GM23338 (cell line): Measurements from ENCODE around the gene PRC1. TPM values are rescaled to one million over a fixed set of nuclear protein-coding genes. Genes with fewer than 3 reads are reported as not detected.

Experiments
- ATAC-seq: fragments of 200-7000 bp; cut with Tn5 transposase; 3 replicates; pipeline ENCODE4 v1.9.1; 2020
- DNase-seq: peaks from one replicate; pipeline ENCODE4 v3.0.0-alpha.2; 2015; ENCODE audit warnings: low spot score
- H2AFZ ChIP-seq: fragments of 200-600 bp; sonication (generic); 2 replicates; pipeline ENCODE4 v1.8.0; 2016; ENCODE audit warnings: antibody characterized with exemption, mild to moderate bottlenecking, moderate library complexity
- H3F3A ChIP-seq: fragments of 200-600 bp; sonication (generic); replicated peaks from 2 replicates; pipeline ENCODE4 v1.8.0; 2017; ENCODE audit warnings: antibody characterized with exemption, mixed run types, low read depth
- H3K27ac ChIP-seq: fragments of 200-600 bp; sonication (generic); 2 replicates; pipeline ENCODE4 v1.6.1; 2016; ENCODE audit warnings: low read depth
- H3K27me3 ChIP-seq: fragments of 200-600 bp; sonication (generic); 2 replicates; pipeline ENCODE4 v1.8.0; 2016; ENCODE audit warnings: mild to moderate bottlenecking, mixed run types, moderate library complexity; ENCODE audit not compliant: insufficient read depth
- H3K36me3 ChIP-seq: fragments of 200-600 bp; sonication (generic); 2 replicates; pipeline ENCODE4 v1.8.0; 2016; ENCODE audit warnings: mild to moderate bottlenecking; ENCODE audit not compliant: insufficient read depth
- H3K4me1 ChIP-seq: fragments of 200-600 bp; sonication (generic); 2 replicates; pipeline ENCODE4 v1.8.0; 2016; ENCODE audit warnings: mild to moderate bottlenecking, moderate library complexity; ENCODE audit not compliant: insufficient read depth
- H3K4me2 ChIP-seq: fragments of 200-600 bp; sonication (generic); 2 replicates; pipeline ENCODE4 v1.7.1; 2017; ENCODE audit warnings: mixed run types
- H3K4me3 ChIP-seq: fragments of 200-600 bp; sonication (generic); 2 replicates; pipeline ENCODE4 v1.6.1; 2016; ENCODE audit warnings: mixed run types
- H3K79me2 ChIP-seq: fragments of 200-600 bp; sonication (generic); replicated peaks from 2 replicates; pipeline ENCODE4 v1.8.0; 2017; ENCODE audit warnings: mild to moderate bottlenecking; ENCODE audit not compliant: insufficient read depth
- H3K9me2 ChIP-seq: fragments of 200-600 bp; sonication (generic); 2 replicates; pipeline ENCODE4 v1.8.0; 2017; ENCODE audit not compliant: insufficient read depth
- H4K20me1 ChIP-seq: fragments of 200-600 bp; sonication (generic); replicated peaks from 2 replicates; pipeline ENCODE4 v1.8.0; 2017; ENCODE audit warnings: mild to moderate bottlenecking; ENCODE audit not compliant: insufficient read depth
- H3K27ac Mint-ChIP-seq: 2 replicates; pipeline ENCODE4 v1.8.0; 2020; ENCODE audit warnings: inconsistent platforms, mild to moderate bottlenecking, moderate library complexity, mixed read lengths
- H3K27me3 Mint-ChIP-seq: 3 replicates; pipeline ENCODE4 v1.8.0; 2022; ENCODE audit warnings: low read depth, mild to moderate bottlenecking, moderate library complexity, mixed read lengths, inconsistent platforms; ENCODE audit not compliant: insufficient read depth, poor library complexity
- H3K36me3 Mint-ChIP-seq: 3 replicates; pipeline ENCODE4 v1.8.0; 2021; ENCODE audit warnings: low read depth, mild to moderate bottlenecking, inconsistent platforms, moderate library complexity, mixed read lengths
- H3K4me1 Mint-ChIP-seq: 3 replicates; pipeline ENCODE4 v1.8.0; 2020; ENCODE audit warnings: mild to moderate bottlenecking, inconsistent platforms, mixed read lengths
- H3K4me3 Mint-ChIP-seq: 3 replicates; pipeline ENCODE4 v1.8.0; 2021; ENCODE audit warnings: moderate library complexity, mild to moderate bottlenecking, inconsistent platforms, mixed read lengths
- H3K9me3 Mint-ChIP-seq: 3 replicates; pipeline ENCODE4 v1.8.0; 2020; ENCODE audit warnings: moderate library complexity, mild to moderate bottlenecking, inconsistent platforms, mixed read lengths
- CREB1 ChIP-seq: fragments of 250-450 bp; sonication (Bioruptor Pico); IDR thresholded peaks from 2 replicates; pipeline ENCODE4 v1.5.0; 2020; ENCODE audit warnings: low read depth, mild to moderate bottlenecking, moderate library complexity
- CTCF ChIP-seq, 2 experiments: fragments of 200-600 bp in 1 of 2; sonication (generic) in 1 of 2; conservative IDR thresholded peaks; 2 replicates each; pipeline versions ENCODE4 v1.5.1 to v1.6.1; 2016 to 2017; ENCODE audit warnings: antibody characterized with exemption in 2 of 2, low read depth in 2 of 2, mild to moderate bottlenecking in 2 of 2, moderate library complexity in 1 of 2
- ETS1 ChIP-seq: IDR thresholded peaks from 2 replicates; pipeline ENCODE4 v1.6.1; 2016; ENCODE audit warnings: antibody characterized with exemption
- EZH2phosphoT487 ChIP-seq: fragments of 200-600 bp; sonication (generic); IDR thresholded peaks from one replicate; pipeline ENCODE4 v1.8.1; 2018; ENCODE audit warnings: antibody characterized with exemption; ENCODE audit not compliant: unreplicated experiment
- JUNB ChIP-seq: IDR thresholded peaks from one replicate; pipeline ENCODE4 v1.6.1; 2016; ENCODE audit warnings: antibody characterized with exemption; ENCODE audit not compliant: unreplicated experiment
- NANOG ChIP-seq: IDR thresholded peaks from 2 replicates; pipeline ENCODE4 v1.6.1; 2016; ENCODE audit warnings: antibody characterized with exemption, borderline replicate concordance
- POLR2AphosphoS5 ChIP-seq: IDR thresholded peaks from 2 replicates; pipeline ENCODE4 v1.6.1; 2016; ENCODE audit warnings: antibody characterized with exemption, low read depth
- ZNF331 ChIP-seq: fragments of 250-450 bp; sonication (Bioruptor Pico); IDR thresholded peaks from 2 replicates; pipeline ENCODE4 v1.5.0; 2020; ENCODE audit warnings: low read depth, mild to moderate bottlenecking, moderate library complexity
- ZNF462 ChIP-seq: fragments of 250-450 bp; sonication (Bioruptor Pico); IDR thresholded peaks from 2 replicates; pipeline ENCODE4 v1.5.0; 2020; ENCODE audit warnings: mild to moderate bottlenecking, moderate library complexity
- polyA plus RNA-seq: library from polyadenylated mRNA; unstranded; fragments of >200 nt; fragmentation: Nextera tagmentation; extraction: Ambion mirVana; gene quantifications from 2 replicates; pipeline ENCODE4 v1.2.1, GENCODE V29; 2016
- total RNA-seq: library from RNA; depleted of rRNA; stranded (reverse); fragments of >200 nt; shearing (Covaris generic); gene quantifications from 2 replicates; pipeline ENCODE4 v1.2.3, GENCODE V29; 2014

PRC1 gene
- total and polyA plus RNA-seq, 2 experiments from 2014 or later: 102 to 150 TPM

GRCh38 chr15:90950676-90951075 is 43.7 kb downstream of the PRC1 start:
- no peak for DNase-seq
- TF ChIP-seq POLR2AphosphoS5: no peak
- TF ChIP-seq EZH2phosphoT487: no peak
- no peak for TF ChIP-seq ZNF331 (CRISPR knock-in tag)
- TF ChIP-seq JUNB: no peak
- TF ChIP-seq CTCF (conservative IDR thresholded peaks at IDR 0.05; ENCODE audit: low read depth in 2 of 2): no peak
- no peak for TF ChIP-seq ETS1
- TF ChIP-seq ZNF462 (CRISPR knock-in tag): no peak
- no peak for TF ChIP-seq CREB1 (CRISPR knock-in tag)
- no peak for TF ChIP-seq NANOG
- H3K4me3 ChIP-seq: no peak overlapping the region
- Mint-ChIP-seq H3K36me3 (peaks cover 65% of the 10 kb centered on the region), H3K4me1 (no peaks in the 10 kb centered on the region; the same call in 2 of the 3 replicates), H3K9me3 (no peaks in the 10 kb centered on the region; the same call in 2 of the 3 replicates), H3K27ac (no peak overlapping the region), H3K4me3 (no peak overlapping the region), H3K27me3 (peaks cover 9% of the 10 kb centered on the region)
- H3K9me2 ChIP-seq: no peaks in the 10 kb centered on the region
- no peaks in the 10 kb centered on the region for H3K27me3 ChIP-seq
- H3K4me1 ChIP-seq: peaks cover 2% of the 10 kb centered on the region
- H3K27ac ChIP-seq: no peak overlapping the region
- H3K4me2 ChIP-seq: no peak overlapping the region
- H3K79me2 ChIP-seq: no peaks in the 10 kb centered on the region
- H3K36me3 ChIP-seq: peaks cover 7% of the 10 kb centered on the region; the same call in 1 of the 2 replicates
- ATAC-seq: no peak
- peaks cover 10% of the 10 kb centered on the region; the same call in 1 of the 2 replicates for H3F3A ChIP-seq
- no peak overlapping the region for H2AFZ ChIP-seq
- no peaks in the 10 kb centered on the region for H4K20me1 ChIP-seq
